HG03280 (cell line): Measurements from ENCODE around the gene CCNDBP1.
A peak's percentile ranks its signal among the peaks of the same experiment; 100 is the strongest.
"Not testable (repeated sequence)": the region's sequence is repeated elsewhere in the genome, so short reads cannot be mapped to it uniquely, and the experiment has no call there.

Source experiments
- ATAC-seq: cut with Tn5 transposase; IDR thresholded peaks from one replicate; pipeline ENCODE4 v1.9.1; 2021; ENCODE audit warnings: mild to moderate bottlenecking, moderate library complexity; ENCODE audit not compliant: unreplicated experiment

CCNDBP1 gene, protein sequence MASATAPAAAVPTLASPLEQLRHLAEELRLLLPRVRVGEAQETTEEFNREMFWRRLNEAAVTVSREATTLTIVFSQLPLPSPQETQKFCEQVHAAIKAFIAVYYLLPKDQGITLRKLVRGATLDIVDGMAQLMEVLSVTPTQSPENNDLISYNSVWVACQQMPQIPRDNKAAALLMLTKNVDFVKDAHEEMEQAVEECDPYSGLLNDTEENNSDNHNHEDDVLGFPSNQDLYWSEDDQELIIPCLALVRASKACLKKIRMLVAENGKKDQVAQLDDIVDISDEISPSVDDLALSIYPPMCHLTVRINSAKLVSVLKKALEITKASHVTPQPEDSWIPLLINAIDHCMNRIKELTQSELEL

DNA sequence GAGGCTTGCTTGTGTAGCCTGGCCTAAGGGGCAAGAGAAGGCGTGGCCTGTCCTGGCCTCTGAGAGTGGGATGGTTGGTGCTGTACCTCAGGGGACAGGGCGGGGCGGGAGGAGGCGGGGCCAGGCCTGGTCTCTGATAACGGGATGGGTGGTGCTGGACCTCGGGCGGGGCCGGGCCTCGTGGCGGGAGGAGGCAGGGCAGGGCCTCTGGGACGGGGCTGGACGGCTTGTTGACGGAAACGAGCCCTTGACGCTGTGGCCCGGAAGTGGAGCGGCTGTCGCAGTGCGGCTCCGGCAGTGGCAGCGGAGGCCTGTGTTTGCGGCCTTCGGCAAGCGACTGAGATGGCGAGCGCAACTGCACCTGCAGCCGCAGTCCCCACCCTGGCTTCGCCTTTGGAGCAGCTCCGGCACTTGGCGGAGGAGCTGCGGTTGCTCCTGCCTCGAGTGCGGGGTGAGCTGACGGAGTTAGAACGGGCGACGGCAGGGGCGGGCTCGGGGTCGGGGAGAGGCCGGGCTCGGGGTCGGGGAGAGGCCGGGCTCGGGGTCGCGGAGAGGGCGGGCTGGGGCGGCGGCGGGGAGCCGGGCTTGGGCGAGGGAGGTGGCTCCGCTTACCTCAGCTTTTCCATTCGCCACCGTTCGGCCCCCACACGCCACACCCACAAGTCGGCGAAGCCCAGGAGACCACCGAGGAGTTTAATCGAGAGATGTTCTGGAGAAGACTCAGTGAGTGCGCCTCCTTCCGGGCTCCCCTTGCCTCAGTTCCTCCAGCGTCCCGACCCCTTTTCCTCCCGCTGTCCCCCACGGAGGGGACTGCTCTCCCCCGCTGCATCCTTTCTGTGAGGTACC, at the start of gene CCNDBP1:
Gene CCNDBP1, plus strand, starts transcription at position 247 of the 846 bp plus-strand sequence. Its CDS starts 96 bp downstream, at position 343.
- ATAC-seq: peak; percentile 95

- ATAC-seq: no peak
Observed at GRCh38 chr15:43143203-43143941, 41.8 kb upstream of the CCNDBP1 start.

DNA sequence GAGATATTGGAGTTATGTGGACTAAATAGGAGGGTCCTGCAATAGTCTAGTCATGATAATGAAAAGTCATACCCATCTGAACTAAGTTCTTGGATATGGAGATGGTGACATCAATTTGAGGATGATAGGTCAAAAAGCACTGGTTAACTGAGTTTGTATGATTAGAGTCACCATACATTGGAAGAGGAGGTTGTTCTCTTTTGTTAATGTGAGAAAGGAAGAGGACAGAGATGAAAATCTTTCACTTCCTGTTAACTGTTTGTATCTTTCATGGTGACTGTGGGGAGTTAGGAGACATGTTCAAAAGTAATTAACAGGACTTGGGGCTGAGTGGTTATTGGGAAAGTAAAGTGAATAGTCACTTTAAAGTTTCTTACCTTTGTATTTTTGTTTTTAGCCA, 40.7 kb upstream of the CCNDBP1 start:
- no peak for ATAC-seq

DNA sequence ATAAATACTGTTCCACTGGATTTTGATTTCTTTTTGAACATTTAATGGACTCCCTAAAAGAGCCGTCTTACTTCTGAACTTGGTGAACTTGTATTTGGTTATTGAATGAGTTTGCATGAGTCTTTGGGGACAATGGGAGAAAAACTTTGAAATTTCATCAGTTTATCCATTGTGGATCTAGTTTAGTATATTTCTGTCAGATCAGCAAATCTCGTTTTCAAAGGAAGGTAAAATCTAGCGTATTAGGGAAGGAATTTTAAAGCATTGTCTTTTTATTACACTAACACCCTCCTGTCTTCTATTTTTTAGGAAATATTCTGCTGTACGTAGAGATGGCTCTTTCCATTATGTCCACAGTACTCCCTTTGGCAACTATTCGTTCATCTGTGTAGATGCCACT, 39.0 kb upstream of the CCNDBP1 start:
- ATAC-seq: no peak

DNA sequence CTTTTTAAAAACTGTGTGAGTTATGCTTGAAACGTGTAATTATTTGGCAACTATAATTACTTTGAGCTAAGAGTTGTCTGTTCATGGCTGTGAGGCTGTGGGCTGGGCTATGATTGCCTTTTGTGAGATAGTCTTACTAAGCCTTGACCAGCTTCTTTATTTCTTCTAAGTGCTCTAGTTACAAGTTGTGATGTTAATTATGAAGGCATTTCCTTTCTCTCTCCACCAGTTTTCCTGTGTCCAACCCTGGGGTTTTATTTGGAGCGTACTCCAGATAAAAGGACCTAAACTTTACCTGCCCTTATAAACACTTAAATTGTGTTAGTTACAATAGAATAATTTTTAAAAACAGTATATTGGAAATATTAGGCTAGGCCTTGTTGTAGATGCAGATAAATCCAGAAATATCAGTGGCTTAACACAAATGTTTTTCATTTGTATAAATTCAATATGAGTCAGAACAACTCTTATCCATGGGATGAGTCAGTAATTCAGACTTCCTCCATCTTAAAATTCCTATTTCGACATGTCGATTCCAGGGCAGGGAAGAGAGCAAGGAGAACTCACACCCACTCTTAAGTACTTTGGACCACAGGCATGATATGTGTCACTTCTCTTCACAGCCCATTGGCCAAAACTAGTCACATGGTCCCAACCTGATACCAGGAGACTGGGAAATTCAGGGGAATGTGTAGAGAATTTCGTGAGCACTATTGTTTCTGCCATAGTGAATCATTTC, 34.8 kb upstream of the CCNDBP1 start:
- ATAC-seq: no peak

DNA sequence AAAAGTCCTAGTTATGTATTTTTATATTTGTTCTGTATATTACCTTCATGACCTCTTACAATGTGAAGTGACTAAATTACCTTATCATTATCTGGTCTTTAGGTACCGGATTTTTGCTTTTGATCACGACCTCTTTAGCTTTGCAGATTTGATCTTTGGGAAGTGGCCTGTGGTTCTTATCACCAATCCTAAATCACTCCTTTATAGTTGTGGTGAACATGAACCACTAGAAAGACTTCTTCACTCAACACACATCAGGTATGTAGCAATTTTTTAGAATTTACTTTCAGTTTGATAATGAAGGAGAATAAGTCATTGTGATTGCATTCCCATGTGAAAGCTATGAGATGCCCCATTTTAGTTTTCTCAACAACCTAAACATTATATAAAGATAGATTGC, 33.5 kb upstream of the CCNDBP1 start:
- no peak for ATAC-seq

DNA sequence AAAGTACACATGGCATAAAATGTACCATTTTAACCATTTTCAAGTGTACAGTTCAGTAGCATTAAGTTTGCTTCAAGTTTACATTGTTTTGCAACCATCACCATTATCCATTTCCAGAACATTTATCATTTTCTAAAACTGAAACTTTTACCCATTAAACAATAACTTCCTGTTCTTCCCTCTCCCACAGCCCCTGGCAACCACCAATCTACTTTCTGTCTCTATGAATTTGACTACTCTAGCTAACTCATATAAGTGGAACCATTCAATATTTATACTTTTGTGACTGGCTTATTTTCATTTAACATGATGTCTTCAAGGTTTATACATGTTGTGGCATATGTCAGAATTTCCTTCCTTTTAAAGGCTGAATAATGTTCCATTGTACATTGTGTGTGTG, 31.9 kb upstream of the CCNDBP1 start:
- no peak for ATAC-seq

DNA sequence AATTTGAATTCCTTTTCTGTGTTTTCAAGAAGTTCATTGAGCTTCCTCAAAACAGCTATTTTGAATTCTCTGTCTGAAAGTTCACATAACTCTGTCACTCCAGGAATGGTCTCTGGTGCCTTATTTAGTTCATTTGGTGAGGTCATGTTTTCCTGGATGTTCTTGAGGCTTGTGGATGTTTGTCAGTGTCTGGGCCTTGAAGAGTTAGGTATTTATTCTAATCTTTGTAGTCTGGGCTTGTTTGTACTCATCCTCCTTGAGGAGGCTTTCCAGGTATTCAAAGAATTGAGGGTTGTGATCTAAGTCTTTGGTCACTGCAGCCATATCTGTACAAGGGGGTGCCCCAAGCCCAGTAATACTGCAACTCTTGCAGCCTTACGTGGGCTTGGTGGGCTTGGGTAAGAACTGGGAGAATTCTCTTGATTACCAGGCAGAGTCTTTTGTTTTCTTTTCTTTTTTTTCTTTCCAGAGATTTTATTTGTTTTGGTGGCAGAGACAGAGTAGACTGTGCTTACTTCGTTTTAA, 19.3 kb upstream of the CCNDBP1 start:
- no peak for ATAC-seq

DNA sequence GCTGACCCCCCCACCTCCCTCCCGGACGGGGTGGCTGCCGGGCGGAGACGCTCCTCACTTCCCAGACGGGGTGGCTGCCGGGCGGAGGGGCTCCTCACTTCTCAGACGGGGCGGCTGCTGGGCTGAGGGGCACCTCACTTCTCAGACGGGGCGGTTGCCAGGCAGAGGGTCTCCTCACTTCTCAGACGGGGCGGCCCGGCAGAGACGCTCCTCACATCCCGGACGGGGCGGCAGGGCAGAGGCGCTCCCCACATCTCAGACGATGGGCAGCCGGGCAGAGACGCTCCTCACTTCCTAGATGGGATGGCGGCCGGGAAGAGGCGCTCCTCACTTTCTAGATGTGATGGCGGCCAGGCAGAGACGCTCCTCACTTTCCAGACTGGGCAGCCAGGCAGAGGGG, 17.9 kb upstream of the CCNDBP1 start:
- not testable (repeated sequence) for ATAC-seq

GRCh38 chr15:43168192-43169107, 16.8 kb upstream of the CCNDBP1 start:
- ATAC-seq: no peak

DNA sequence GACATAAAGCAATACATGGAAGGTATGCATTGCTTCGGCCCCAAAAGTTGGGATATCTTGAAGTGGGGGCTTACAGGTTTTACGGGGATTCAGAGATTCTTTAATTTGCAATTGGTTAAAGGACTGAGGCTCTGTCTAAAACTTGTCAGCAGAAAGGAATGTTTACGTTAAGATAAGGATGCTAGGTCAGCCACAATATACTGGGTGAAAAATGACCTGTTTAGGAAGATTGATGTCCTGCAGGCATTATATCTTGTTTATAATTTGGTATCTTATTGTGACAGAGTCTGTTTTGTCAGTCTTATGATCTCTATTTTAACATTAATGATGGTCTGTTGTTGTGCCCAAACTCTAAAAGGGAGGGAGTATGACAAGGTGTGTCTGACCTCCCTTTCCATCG, 15.3 kb upstream of the CCNDBP1 start:
- no peak for ATAC-seq

GRCh38 chr15:43175656-43176309, 9.4 kb upstream of the CCNDBP1 start:
- ATAC-seq: not testable (repeated sequence)

- not testable (repeated sequence) for ATAC-seq
Observed at GRCh38 chr15:43177147-43177546, 8.1 kb upstream of the CCNDBP1 start.

- no peak for ATAC-seq
Observed at GRCh38 chr15:43183270-43183669, 1.9 kb upstream of the CCNDBP1 start.

DNA sequence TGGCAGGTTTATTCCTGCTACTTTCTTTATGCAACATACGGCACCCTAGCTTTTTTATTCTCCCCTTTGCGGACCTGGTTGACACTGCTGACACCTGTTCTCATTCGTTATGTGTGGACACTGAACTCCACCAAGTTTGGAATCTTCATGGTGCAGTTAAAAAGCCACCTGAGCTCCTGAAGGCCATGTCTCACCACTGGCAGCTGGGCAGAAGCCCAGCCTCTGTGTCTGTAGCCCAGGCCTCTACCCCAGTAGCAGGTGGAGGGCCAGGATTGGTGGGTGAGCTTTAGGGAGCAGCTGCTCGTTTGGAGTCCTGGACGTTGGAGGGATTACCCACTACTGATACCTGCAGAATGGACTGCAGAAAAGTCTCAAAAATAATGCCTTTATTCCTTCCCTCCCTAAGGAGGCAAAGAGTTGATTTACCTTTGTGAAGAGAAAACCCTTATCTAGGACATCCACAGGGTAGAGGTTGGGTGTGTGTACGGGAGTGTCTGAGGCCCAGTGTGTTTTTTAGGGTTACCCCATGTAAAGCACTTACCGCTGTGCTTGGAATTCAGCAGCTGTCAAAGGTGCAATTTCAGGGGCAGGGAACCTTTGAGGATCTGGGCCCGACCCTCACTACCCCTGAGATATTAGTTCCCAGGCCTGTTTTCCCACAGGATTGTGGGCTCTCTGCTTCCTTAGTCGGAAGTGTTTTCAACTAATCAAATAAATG, 637 bp upstream of the CCNDBP1 start:
- ATAC-seq: no peak

DNA sequence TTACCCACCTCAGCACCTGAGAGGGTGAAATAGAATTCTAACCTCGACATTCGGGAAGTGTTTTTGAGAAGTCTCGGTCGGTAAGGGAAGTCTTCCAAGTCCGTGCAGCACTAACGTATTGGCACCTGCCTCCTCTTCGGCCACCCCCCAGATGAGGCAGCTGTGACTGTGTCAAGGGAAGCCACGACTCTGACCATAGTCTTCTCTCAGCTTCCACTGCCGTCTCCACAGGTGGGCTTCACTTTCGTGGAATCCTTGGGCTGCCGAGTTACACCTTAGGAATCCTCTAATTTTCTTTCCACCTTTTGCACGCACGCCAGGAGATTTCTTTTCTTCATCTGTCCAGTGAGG, 775 bp downstream of the CCNDBP1 start:
- ATAC-seq: peak; percentile 12

DNA sequence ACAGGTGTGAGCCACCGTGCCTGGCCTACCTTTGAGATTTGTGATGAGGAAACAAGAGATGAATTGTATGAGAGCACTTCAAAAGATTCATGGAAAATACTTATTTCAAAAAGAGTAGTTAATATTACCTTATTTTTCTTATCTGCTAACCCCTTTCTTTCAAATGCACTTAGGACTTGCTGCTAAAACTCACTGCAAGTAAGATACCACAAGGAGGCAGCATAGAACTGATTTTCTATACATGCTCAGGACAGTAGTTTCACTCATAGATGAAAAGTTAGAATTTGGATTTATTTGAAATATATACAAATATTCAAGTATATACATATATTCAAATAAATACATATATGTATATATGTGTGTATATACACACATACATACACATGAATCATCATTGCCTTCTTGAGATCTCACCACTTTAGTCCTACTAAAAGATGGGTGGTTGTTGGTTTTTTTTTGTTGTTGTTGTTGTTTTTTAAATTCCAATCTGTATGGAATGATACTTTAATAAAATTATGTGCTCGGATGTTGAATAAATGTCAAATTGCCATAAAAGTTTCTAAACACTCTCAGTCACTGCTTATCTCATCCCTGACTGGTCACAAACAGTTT, 2.4 kb downstream of the CCNDBP1 start:
- ATAC-seq: no peak

- no peak for ATAC-seq
Observed at GRCh38 chr15:43189296-43189695, 4.1 kb downstream of the CCNDBP1 start.
